Measurements from ENCODE around the gene ITGB3.

DNA sequence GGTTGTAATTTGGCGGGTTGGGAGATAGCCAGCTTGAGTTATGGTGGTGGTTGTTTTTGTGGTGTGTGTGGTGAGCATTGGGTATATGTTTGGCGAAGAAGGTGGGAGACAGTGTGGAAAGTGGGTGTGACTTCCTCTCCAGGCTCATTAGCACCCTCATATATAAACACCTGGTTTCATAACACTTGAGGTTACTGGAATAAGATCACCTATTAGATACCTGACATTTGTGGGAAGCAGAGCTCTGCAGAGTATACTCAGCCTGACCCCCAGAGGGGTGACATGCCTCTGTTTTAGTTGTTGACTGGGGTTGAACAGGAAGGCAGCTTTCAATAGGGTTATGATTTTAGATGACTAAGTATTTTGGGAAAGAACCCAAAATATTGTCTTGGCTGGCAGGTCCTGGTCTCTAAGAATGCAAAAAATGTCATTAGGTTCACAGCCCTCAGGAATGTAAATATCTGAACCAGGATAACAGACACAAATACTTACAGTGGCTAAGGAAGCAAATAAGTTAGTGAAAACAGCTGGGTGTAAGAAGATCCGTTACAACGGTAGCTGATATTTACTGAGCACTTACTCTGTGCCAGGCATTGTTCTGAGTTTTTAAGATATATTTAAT is 51.8 kb downstream of the ITGB3 start:
- TF ChIP-seq, protein P1, sequence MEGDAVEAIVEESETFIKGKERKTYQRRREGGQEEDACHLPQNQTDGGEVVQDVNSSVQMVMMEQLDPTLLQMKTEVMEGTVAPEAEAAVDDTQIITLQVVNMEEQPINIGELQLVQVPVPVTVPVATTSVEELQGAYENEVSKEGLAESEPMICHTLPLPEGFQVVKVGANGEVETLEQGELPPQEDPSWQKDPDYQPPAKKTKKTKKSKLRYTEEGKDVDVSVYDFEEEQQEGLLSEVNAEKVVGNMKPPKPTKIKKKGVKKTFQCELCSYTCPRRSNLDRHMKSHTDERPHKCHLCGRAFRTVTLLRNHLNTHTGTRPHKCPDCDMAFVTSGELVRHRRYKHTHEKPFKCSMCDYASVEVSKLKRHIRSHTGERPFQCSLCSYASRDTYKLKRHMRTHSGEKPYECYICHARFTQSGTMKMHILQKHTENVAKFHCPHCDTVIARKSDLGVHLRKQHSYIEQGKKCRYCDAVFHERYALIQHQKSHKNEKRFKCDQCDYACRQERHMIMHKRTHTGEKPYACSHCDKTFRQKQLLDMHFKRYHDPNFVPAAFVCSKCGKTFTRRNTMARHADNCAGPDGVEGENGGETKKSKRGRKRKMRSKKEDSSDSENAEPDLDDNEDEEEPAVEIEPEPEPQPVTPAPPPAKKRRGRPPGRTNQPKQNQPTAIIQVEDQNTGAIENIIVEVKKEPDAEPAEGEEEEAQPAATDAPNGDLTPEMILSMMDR (IDR thresholded peaks at IDR 0.05; ENCODE audit: insufficient read depth, low read length, poor library complexity, severe bottlenecking), result no peak
- no peak for TF ChIP-seq EZH2phosphoT487 (conservative IDR thresholded peaks at IDR 0.05; ENCODE audit: low read length)

Data from SU-DHL-6 (cell line).